Stimulated activated CD8-positive, alpha-beta memory T cell treated with anti-CD3 and anti-CD28 coated beads, Interleukin-4, amount 100 ng/mL, for 4 hours (primary cell): ENCODE data around the gene TRAF7.

Source experiments
- DNase-seq, 2 donors: peaks; one replicate each; pipeline ENCODE4 v3.0.0-alpha.2; 2020; ENCODE audit warnings: low read depth in 2 of 2, low spot score in 1 of 2

Gene TRAF7

GRCh38 chr16:2180962-2181923, 25.7 kb downstream of the TRAF7 start:
- no peak for DNase-seq

GRCh38 chr16:2181952-2182351, 26.4 kb downstream of the TRAF7 start:
- DNase-seq, result no peak

- DNase-seq, result no peak
Measured at GRCh38 chr16:2183671-2184070, 28.1 kb downstream of the TRAF7 start.

- no peak for DNase-seq
Measured at GRCh38 chr16:2184346-2184745, 28.8 kb downstream of the TRAF7 start.

GRCh38 chr16:2184962-2185361, 29.4 kb downstream of the TRAF7 start:
- no peak for DNase-seq

- DNase-seq, result no peak
Measured at GRCh38 chr16:2186064-2186463, 30.5 kb downstream of the TRAF7 start.

- DNase-seq, result no peak
Measured at GRCh38 chr16:2186505-2186904, 30.9 kb downstream of the TRAF7 start.

GRCh38 chr16:2187212-2187611, 31.6 kb downstream of the TRAF7 start:
- DNase-seq, result no peak

GRCh38 chr16:2188395-2188794, 32.8 kb downstream of the TRAF7 start:
- DNase-seq, result no peak

GRCh38 chr16:2189252-2189893, 33.8 kb downstream of the TRAF7 start:
- DNase-seq, result no peak

GRCh38 chr16:2190002-2190658, 34.5 kb downstream of the TRAF7 start:
- DNase-seq, result no peak

GRCh38 chr16:2190659-2191445, 35.3 kb downstream of the TRAF7 start:
- DNase-seq, result no peak

GRCh38 chr16:2191446-2191706, 35.8 kb downstream of the TRAF7 start:
- DNase-seq, result no peak

GRCh38 chr16:2194166-2194834, 38.7 kb downstream of the TRAF7 start:
- DNase-seq, result no peak

- DNase-seq, result peak in 1 of 2 donors; percentile 18
Measured at GRCh38 chr16:2194852-2195321, 39.3 kb downstream of the TRAF7 start.

- no peak for DNase-seq
Measured at GRCh38 chr16:2195322-2196161, 40.0 kb downstream of the TRAF7 start.

- no peak for DNase-seq
Measured at GRCh38 chr16:2196162-2196980, 40.8 kb downstream of the TRAF7 start, which contains the start of gene CASKIN1. Gene CASKIN1 (minus strand): TSS chr16:2196605. CDS start chr16:2196432, 173 bp downstream.

- DNase-seq, result no peak
Measured at GRCh38 chr16:2196981-2197511, 41.5 kb downstream of the TRAF7 start.

- DNase-seq, result no peak
Measured at GRCh38 chr16:2197765-2198164, 42.2 kb downstream of the TRAF7 start.
